ENCODE measurements around the gene TVP23C.

TVP23C gene

GRCh38 chr17:15526292-15527218, 36.7 kb downstream of the TVP23C start:
- TF ChIP-seq CTCF (IDR thresholded peaks at IDR 0.05; ENCODE audit: low read depth, low read length), result peak; percentile 43
- DNase-seq (ENCODE audit: extremely low read depth, low read depth), result peak; percentile 69

- peak; percentile 30 for DNase-seq (ENCODE audit: extremely low read depth, low read depth)
Measured at GRCh38 chr17:15524990-15525985, 38.0 kb downstream of the TVP23C start.

- DNase-seq (ENCODE audit: extremely low read depth, low read depth), result no peak
- TF ChIP-seq CTCF (IDR thresholded peaks at IDR 0.05; ENCODE audit: low read depth, low read length), result no peak
Measured at GRCh38 chr17:15516150-15516549, 47.1 kb downstream of the TVP23C start.

- DNase-seq (ENCODE audit: extremely low read depth, low read depth), result no peak
- no peak for TF ChIP-seq CTCF (IDR thresholded peaks at IDR 0.05; ENCODE audit: low read depth, low read length)
Measured at GRCh38 chr17:15514469-15514868, 48.8 kb downstream of the TVP23C start.

GRCh38 chr17:15513856-15514459, 49.3 kb downstream of the TVP23C start:
- DNase-seq (ENCODE audit: extremely low read depth, low read depth), result no peak
- TF ChIP-seq CTCF (IDR thresholded peaks at IDR 0.05; ENCODE audit: low read depth, low read length), result no peak

GRCh38 chr17:15513058-15513791, 50.1 kb downstream of the TVP23C start:
- no peak for TF ChIP-seq CTCF (IDR thresholded peaks at IDR 0.05; ENCODE audit: low read depth, low read length)
- no peak for DNase-seq (ENCODE audit: extremely low read depth, low read depth)
